CD8-positive, alpha-beta memory T cell (primary cell): ENCODE measurements around the gene PARD3. TPM values are rescaled to one million over a fixed set of nuclear protein-coding genes. Genes with fewer than 3 reads are reported as not detected.

Experiments
- CTCF ChIA-PET: fragments of 350-600 bp; sonication (Branson Sonifier 250); formaldehyde crosslinking; loops from one replicate; lab custom pipeline; 2021; ENCODE audit warnings: antibody characterized with exemption; lab: Charles Lee
- POLR2A ChIA-PET: fragments of 350-600 bp; sonication (Branson Sonifier 250); formaldehyde crosslinking; loops from one replicate; lab custom pipeline; 2021; ENCODE audit warnings: antibody characterized with exemption; lab: Charles Lee
- DNase-seq, 5 donors: peaks; one replicate each; pipeline versions ENCODE4 v3.0.0 to v3.0.0-alpha.2; 2020 to 2022; ENCODE audit warnings: mixed read lengths in 1 of 5
- H3K27ac ChIP-seq: one replicate; pipeline ENCODE4 v1.7.0; 2013; ENCODE audit warnings: low read depth, mild to moderate bottlenecking, low read length, moderate library complexity
- H3K27me3 ChIP-seq: 2 replicates; pipeline ENCODE4 v1.7.0; 2013; ENCODE audit warnings: low read length, mild to moderate bottlenecking; ENCODE audit not compliant: insufficient read depth, poor library complexity, severe bottlenecking
- H3K36me3 ChIP-seq: 2 replicates; pipeline ENCODE4 v1.7.0; 2013; ENCODE audit warnings: mild to moderate bottlenecking, low read length, moderate library complexity; ENCODE audit not compliant: insufficient read depth
- H3K4me1 ChIP-seq: 2 replicates; pipeline ENCODE4 v1.7.0; 2013; ENCODE audit warnings: mild to moderate bottlenecking, low read length, moderate library complexity; ENCODE audit not compliant: insufficient read depth
- H3K4me3 ChIP-seq: 2 replicates; pipeline ENCODE4 v1.7.0; 2013; ENCODE audit warnings: mild to moderate bottlenecking, low read length
- H3K9me3 ChIP-seq: 2 replicates; pipeline ENCODE4 v1.7.0; 2013; ENCODE audit warnings: mild to moderate bottlenecking, low read length
- H3K27ac Mint-ChIP-seq, 8 donors: one replicate each; pipeline ENCODE4 v1.8.0; 2020 to 2021; ENCODE audit warnings: mixed read lengths in 8 of 8, mild to moderate bottlenecking in 6 of 8, inconsistent platforms in 3 of 8, moderate library complexity in 3 of 8
- H3K27me3 Mint-ChIP-seq, 2 donors: one replicate each; pipeline ENCODE4 v1.8.0; 2020 to 2021; ENCODE audit warnings: mixed read lengths in 2 of 2, mild to moderate bottlenecking in 1 of 2, moderate library complexity in 1 of 2
- H3K36me3 Mint-ChIP-seq, 3 donors: one replicate each; pipeline ENCODE4 v1.8.0; 2020 to 2021; ENCODE audit warnings: mixed read lengths in 3 of 3, inconsistent platforms in 1 of 3, mild to moderate bottlenecking in 1 of 3
- H3K4me1 Mint-ChIP-seq, 3 donors: one replicate each; pipeline ENCODE4 v1.8.0; 2020 to 2021; ENCODE audit warnings: mixed read lengths in 3 of 3, inconsistent platforms in 1 of 3, mild to moderate bottlenecking in 1 of 3
- H3K4me3 Mint-ChIP-seq, 7 donors: one replicate each; pipeline ENCODE4 v1.8.0; 2020 to 2021; ENCODE audit warnings: mixed read lengths in 7 of 7, mild to moderate bottlenecking in 6 of 7, moderate library complexity in 4 of 7, inconsistent platforms in 2 of 7
- H3K9me3 Mint-ChIP-seq, 5 donors: one replicate each; pipeline ENCODE4 v1.8.0; 2020 to 2022; ENCODE audit warnings: mixed read lengths in 5 of 5, mild to moderate bottlenecking in 3 of 5, moderate library complexity in 2 of 5, inconsistent platforms in 1 of 5
- polyA plus RNA-seq: library from polyadenylated mRNA; unstranded; fragments of 300-500 nt; fragmentation: Illumina TruSeq; gene quantifications from one replicate; pipeline ENCODE4 v1.2.3, GENCODE V29; 2021
- total RNA-seq, 2 experiments: library from RNA; stranded (reverse); gene quantifications; one replicate each; pipeline ENCODE4 v1.2.3, GENCODE V29; 2021

PARD3 gene
- total and polyA plus RNA-seq, 3 experiments from 2014 or later: 0.27 to 0.46 TPM; not detected in 1

GRCh38 chr10:34584164-34584563 is 230.9 kb downstream of the PARD3 start:
- ChIA-PET CTCF (no interaction called here), POLR2A (no interaction called here)
- no peaks in the 10 kb centered on the region for H3K4me1 ChIP-seq
- H3K4me3 ChIP-seq: no peak overlapping the region
- DNase-seq: no peak
- Mint-ChIP-seq H3K4me1 (no peaks in the 10 kb centered on the region), H3K36me3 (no peaks in the 10 kb centered on the region), H3K27me3 (peaks cover 3 to 6% of the 10 kb centered on the region in 2 donors), H3K9me3 (peaks cover 0 to 2% (median 0%) of the 10 kb centered on the region in 5 donors), H3K4me3 (no peak overlapping the region), H3K27ac (no peak overlapping the region)
- no peaks in the 10 kb centered on the region for H3K9me3 ChIP-seq
- no peak overlapping the region for H3K27ac ChIP-seq
- no peaks in the 10 kb centered on the region for H3K36me3 ChIP-seq
- H3K27me3 ChIP-seq: no peaks in the 10 kb centered on the region

DNA sequence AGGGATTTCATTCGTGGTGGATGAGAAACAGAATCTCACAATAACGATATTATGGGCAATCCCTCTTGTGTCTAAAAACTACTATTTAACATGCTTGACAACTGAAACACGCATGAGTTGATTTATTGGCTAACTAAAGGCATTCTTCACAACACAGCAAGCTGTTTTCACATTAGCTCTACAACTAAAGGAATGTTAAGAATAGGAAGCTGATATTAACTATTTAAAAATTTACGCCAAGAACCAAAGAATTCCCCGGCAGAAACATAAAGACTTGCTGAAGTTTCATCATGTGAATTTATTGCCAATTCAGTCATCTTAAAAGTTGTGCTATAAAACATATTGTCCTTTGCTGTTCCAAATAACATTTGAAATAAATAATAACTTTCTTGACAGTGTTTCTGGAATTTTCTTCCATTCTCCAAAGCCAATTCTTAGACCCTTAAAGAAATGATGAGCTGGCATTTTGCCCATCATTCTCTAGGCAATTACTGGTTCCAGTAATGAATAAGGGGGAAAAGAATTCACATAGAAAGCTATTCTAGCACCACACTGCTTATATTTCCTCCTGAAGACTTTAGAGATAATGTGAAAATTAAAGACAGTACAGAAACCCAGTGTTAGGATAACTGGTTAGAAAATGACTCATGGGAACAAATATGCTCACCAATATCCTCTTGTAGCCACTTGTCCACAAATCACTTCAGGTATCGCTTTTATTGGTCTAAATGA is 233.1 kb downstream of the PARD3 start:
- Histone ChIP-seq H3K27me3 (no peaks in the 10 kb centered on the region), H3K4me3 (no peak overlapping the region), H3K4me1 (no peaks in the 10 kb centered on the region), H3K36me3 (no peaks in the 10 kb centered on the region), H3K27ac (no peak overlapping the region), H3K9me3 (no peaks in the 10 kb centered on the region)
- POLR2A ChIA-PET: no interaction called here
- H3K4me1 Mint-ChIP-seq: no peaks in the 10 kb centered on the region
- DNase-seq: no peak
- peaks cover 0 to 3% of the 10 kb centered on the region in 2 donors for H3K27me3 Mint-ChIP-seq
- no peaks in the 10 kb centered on the region for H3K36me3 Mint-ChIP-seq
- H3K9me3 Mint-ChIP-seq: peaks cover 0 to 2% (median 0%) of the 10 kb centered on the region in 5 donors
- H3K27ac Mint-ChIP-seq: no peak overlapping the region
- CTCF ChIA-PET: no interaction called here
- H3K4me3 Mint-ChIP-seq: no peak overlapping the region

DNA sequence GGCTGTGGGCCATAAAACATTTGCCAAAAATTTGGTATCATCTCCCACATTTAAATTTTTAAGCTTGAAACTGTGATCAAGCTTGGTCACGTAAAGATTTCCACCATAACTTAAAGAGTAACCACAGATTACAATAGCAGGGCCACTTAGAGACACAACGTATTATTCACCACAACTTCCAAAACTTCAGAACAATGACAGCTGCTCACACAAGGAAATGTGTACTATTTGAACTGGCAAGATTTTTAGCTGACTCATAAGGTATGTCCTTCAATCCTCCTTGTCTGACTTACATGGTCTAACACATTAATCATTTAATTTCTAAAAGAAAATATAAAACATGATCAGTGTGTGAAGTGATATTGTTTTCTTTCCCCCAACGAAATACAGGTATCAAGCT is 234.5 kb downstream of the PARD3 start:
- no peaks in the 10 kb centered on the region for H3K4me1 Mint-ChIP-seq
- no peaks in the 10 kb centered on the region for H3K27me3 ChIP-seq
- no peak overlapping the region for H3K4me3 ChIP-seq
- H3K27ac Mint-ChIP-seq: no peak overlapping the region
- POLR2A ChIA-PET: no interaction called here
- peaks cover 0 to 2% (median 0%) of the 10 kb centered on the region in 5 donors for H3K9me3 Mint-ChIP-seq
- no peaks in the 10 kb centered on the region for H3K9me3 ChIP-seq
- H3K4me3 Mint-ChIP-seq: no peak overlapping the region
- H3K36me3 ChIP-seq: no peaks in the 10 kb centered on the region
- DNase-seq: no peak
- CTCF ChIA-PET: no interaction called here
- no peak overlapping the region for H3K27ac ChIP-seq
- H3K4me1 ChIP-seq: no peaks in the 10 kb centered on the region
- H3K27me3 Mint-ChIP-seq: peaks cover 0 to 3% of the 10 kb centered on the region in 2 donors
- H3K36me3 Mint-ChIP-seq: no peaks in the 10 kb centered on the region

DNA sequence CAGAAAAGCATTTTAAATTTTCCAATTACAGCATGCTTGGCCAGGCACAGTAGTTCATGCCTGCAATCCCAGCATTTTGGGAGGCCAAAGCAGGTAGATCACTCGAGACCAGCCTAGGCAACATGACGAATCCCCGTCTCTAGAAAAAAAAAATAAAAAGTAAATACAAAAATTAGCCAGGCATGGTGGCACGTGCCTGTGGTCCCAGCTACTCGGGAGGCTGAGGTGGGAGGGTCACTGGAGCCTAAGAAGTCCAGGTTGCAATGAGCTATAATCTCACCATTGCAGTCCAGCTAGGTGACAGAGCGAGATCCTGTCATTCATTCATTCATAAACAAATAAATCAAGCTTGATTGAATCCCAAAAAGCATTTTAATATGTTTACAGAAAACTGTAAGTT is 234.9 kb downstream of the PARD3 start:
- H3K27ac ChIP-seq: no peak overlapping the region
- no peaks in the 10 kb centered on the region for H3K9me3 ChIP-seq
- H3K36me3 Mint-ChIP-seq: no peaks in the 10 kb centered on the region
- H3K27ac Mint-ChIP-seq: no peak overlapping the region
- no peak for DNase-seq
- peaks cover 0 to 2% (median 0%) of the 10 kb centered on the region in 5 donors for H3K9me3 Mint-ChIP-seq
- no peaks in the 10 kb centered on the region for H3K36me3 ChIP-seq
- H3K4me1 Mint-ChIP-seq: no peaks in the 10 kb centered on the region
- peaks cover 0 to 3% of the 10 kb centered on the region in 2 donors for H3K27me3 Mint-ChIP-seq
- ChIA-PET POLR2A (no interaction called here), CTCF (no interaction called here)
- no peak overlapping the region for H3K4me3 ChIP-seq
- no peaks in the 10 kb centered on the region for H3K27me3 ChIP-seq
- H3K4me1 ChIP-seq: no peaks in the 10 kb centered on the region
- no peak overlapping the region for H3K4me3 Mint-ChIP-seq

DNA sequence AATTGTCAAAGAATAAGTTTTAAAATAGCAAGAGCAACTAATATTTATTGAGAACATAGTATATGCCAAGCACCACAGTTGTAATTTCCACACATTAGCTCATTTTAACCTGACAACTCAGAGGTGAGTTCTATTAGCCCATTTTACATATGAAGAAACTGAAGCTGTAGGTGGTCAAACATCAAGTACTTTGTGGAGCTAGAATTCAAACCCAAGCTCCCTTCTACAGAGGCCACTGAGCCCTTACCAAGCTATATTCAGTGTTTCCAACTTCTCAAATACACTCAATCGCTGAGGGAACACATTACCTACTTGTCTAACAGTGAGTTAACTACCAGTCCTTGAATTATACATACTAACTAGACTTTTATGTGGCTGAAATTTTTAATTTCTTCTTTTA is 236.6 kb downstream of the PARD3 start:
- no peak overlapping the region for H3K4me3 Mint-ChIP-seq
- no peaks in the 10 kb centered on the region for H3K4me1 Mint-ChIP-seq
- Histone ChIP-seq H3K4me1 (no peaks in the 10 kb centered on the region), H3K27ac (no peak overlapping the region), H3K27me3 (no peaks in the 10 kb centered on the region), H3K36me3 (no peaks in the 10 kb centered on the region), H3K4me3 (no peak overlapping the region), H3K9me3 (no peaks in the 10 kb centered on the region)
- POLR2A ChIA-PET: no interaction called here
- no peak for DNase-seq
- H3K36me3 Mint-ChIP-seq: no peaks in the 10 kb centered on the region
- H3K27me3 Mint-ChIP-seq: no peaks in the 10 kb centered on the region
- CTCF ChIA-PET: no interaction called here
- no peak overlapping the region for H3K27ac Mint-ChIP-seq
- H3K9me3 Mint-ChIP-seq: peaks cover 0 to 2% (median 0%) of the 10 kb centered on the region in 5 donors

- no peak overlapping the region for H3K4me3 ChIP-seq
- H3K4me1 Mint-ChIP-seq: no peaks in the 10 kb centered on the region
- no peaks in the 10 kb centered on the region for H3K27me3 ChIP-seq
- no peaks in the 10 kb centered on the region for H3K36me3 Mint-ChIP-seq
- no peak overlapping the region for H3K27ac Mint-ChIP-seq
- H3K27ac ChIP-seq: no peak overlapping the region
- no peaks in the 10 kb centered on the region for H3K4me1 ChIP-seq
- CTCF ChIA-PET: no interaction called here
- POLR2A ChIA-PET: no interaction called here
- peaks cover 0 to 2% (median 0%) of the 10 kb centered on the region in 5 donors for H3K9me3 Mint-ChIP-seq
- no peaks in the 10 kb centered on the region for H3K9me3 ChIP-seq
- H3K27me3 Mint-ChIP-seq: no peaks in the 10 kb centered on the region
- no peaks in the 10 kb centered on the region for H3K36me3 ChIP-seq
- H3K4me3 Mint-ChIP-seq: no peak overlapping the region
- no peak for DNase-seq
These were observed 238.3 kb downstream of the PARD3 start for GRCh38 chr10:34576797-34577196.

DNA sequence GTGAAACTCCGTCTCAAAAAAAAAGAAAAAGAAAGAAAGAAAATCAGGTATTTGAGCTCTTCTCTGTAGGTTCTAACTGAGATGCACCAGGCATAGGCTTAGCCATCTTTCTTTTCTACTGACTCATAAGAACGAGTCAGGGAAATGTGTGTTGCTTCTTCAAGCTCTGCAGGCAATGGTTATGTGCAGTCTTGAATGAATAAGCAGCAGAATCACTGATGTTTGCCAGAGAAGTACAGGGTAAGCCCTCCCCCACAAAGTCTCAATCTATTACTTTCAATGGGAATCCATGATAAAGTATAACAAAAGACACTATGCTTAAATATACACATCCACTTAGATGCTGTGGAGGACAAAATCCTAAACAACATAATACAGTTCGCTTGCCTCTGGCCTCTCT is 239.2 kb downstream of the PARD3 start:
- POLR2A ChIA-PET: no interaction called here

DNA sequence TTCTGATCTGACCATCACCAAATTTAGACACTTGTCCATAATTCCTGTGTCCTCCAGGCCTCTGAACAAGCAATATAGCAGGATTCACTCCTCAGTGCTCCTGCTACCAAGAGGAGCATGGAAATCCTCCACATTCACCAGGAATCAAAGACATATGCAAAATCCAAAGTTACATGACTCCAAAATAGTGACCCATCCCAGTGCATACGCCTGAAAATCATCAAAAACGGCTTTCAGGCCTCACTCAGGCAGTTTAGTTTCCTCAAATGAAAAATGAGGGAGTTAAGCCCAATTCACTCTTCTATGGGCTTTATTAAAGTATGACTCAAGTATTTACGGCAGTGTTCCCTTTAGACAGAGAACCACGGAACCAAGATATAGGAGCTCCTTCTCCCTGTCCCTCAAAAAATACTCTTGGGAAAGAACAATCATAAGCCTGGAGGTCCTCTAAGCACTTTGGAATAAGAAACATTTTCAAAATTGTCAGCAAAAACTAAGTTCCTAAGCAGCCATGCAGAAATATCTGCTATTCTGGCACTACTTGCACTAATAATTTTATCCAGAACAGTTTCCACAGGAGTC is 240.7 kb downstream of the PARD3 start:
- H3K9me3 Mint-ChIP-seq: no peaks in the 10 kb centered on the region
- ChIA-PET POLR2A (no interaction called here), CTCF (no interaction called here)
- H3K27ac ChIP-seq: no peak overlapping the region
- DNase-seq: no peak
- H3K4me1 Mint-ChIP-seq: no peaks in the 10 kb centered on the region
- no peak overlapping the region for H3K4me3 ChIP-seq
- no peaks in the 10 kb centered on the region for H3K4me1 ChIP-seq
- H3K27me3 ChIP-seq: no peaks in the 10 kb centered on the region
- no peaks in the 10 kb centered on the region for H3K27me3 Mint-ChIP-seq
- no peaks in the 10 kb centered on the region for H3K36me3 ChIP-seq
- H3K9me3 ChIP-seq: no peaks in the 10 kb centered on the region
- H3K4me3 Mint-ChIP-seq: no peak overlapping the region
- H3K27ac Mint-ChIP-seq: no peak overlapping the region
- H3K36me3 Mint-ChIP-seq: no peaks in the 10 kb centered on the region

More for the DNA sequence above, 239.2 kb downstream of the PARD3 start:
- Histone ChIP-seq H3K9me3 (no peaks in the 10 kb centered on the region), H3K4me3 (no peak overlapping the region), H3K27me3 (no peaks in the 10 kb centered on the region), H3K36me3 (no peaks in the 10 kb centered on the region), H3K4me1 (no peaks in the 10 kb centered on the region), H3K27ac (no peak overlapping the region)
- H3K27ac Mint-ChIP-seq: no peak overlapping the region
- H3K4me3 Mint-ChIP-seq: no peak overlapping the region
- H3K36me3 Mint-ChIP-seq: no peaks in the 10 kb centered on the region
- DNase-seq: no peak
- H3K9me3 Mint-ChIP-seq: no peaks in the 10 kb centered on the region
- CTCF ChIA-PET: no interaction called here
- no peaks in the 10 kb centered on the region for H3K4me1 Mint-ChIP-seq
- no peaks in the 10 kb centered on the region for H3K27me3 Mint-ChIP-seq
